K562 (cell line): Measurements from ENCODE around the gene SLC41A3.

Experiments used
- GATAD2A ChIP-seq: fragments of 450-650 bp; IDR thresholded peaks from 2 replicates; pipeline ENCODE4 v1.6.1; 2017
- NR2C2 ChIP-seq, 2 experiments: fragments of 200-800 bp in 1 of 2; sonication (Bioruptor generic) in 1 of 2; sonication (generic) in 1 of 2; formaldehyde crosslinking in 1 of 2; IDR thresholded peaks; 2 replicates each; pipeline versions ENCODE4 v1.6.1 to v1.8.0; 2016 to 2022; ENCODE audit warnings: mild to moderate bottlenecking in 1 of 2, missing compliant biosample characterization in 1 of 2, missing genetic modification characterization in 1 of 2, missing genetic modification reagents in 1 of 2

DNA sequence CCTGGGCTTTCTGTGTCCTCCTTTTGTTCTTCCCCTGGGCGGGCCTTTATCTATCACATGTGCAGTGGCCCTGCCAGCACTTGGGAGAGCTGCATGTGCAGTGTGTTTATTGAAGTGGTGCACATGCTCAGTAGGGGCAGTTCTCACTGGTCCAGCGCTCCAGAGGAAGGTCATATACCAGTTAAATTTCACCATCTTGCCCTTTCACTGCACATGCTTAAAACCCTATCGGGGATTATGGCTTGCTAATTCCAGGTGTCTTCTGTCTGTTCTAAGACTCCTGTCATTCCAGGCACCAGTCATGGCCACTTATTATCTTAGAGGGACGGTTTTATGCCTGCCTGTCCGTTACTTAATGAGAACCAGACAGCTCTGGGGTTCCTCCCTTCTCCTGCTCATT lies 62.7 kb downstream of the SLC41A3 start:
- TF ChIP-seq GATAD2A (no peak), NR2C2 (CRISPR knock-in tag; IDR thresholded peaks at IDR 0.05) (no peak), NR2C2 (tag; IDR thresholded peaks at IDR 0.05) (no peak)
